ENCODE results near the gene IL36G. TPM values are rescaled to one million over a fixed set of nuclear protein-coding genes. Genes with fewer than 3 reads are reported as not detected.

The IL36G gene
- total and polyA plus RNA-seq, 11 donors, result not detected

GRCh38 chr2:112939425-112939824, 38.4 kb upstream of the IL36G start:
- Histone ChIP-seq H3K36me3 (no peaks in the 10 kb centered on the region), H3K4me1 (no peaks in the 10 kb centered on the region), H3K4me3 (no peak overlapping the region), H3K9me3 (peaks cover 0 to 2% (median 0%) of the 10 kb centered on the region in 12 donors), H3K27ac (no peak overlapping the region), H3K27me3 (peaks cover 0 to 8% (median 0%) of the 10 kb centered on the region in 9 donors)
- no peak for ATAC-seq
- WGBS, 4 donors, result 84 to 92% (median 90%) methylated on average over 5 of the region's 5 CpGs
- intact Hi-C loops (cut with DNase I), result no loop called here
- no peak for DNase-seq
- TF ChIP-seq CTCF (IDR thresholded peaks at IDR 0.05), result no peak
- TF ChIP-seq POLR2A (IDR thresholded peaks at IDR 0.05), result no peak

- Histone ChIP-seq H3K27me3 (peaks cover 0 to 17% (median 0%) of the 10 kb centered on the region in 9 donors), H3K4me1 (no peaks in the 10 kb centered on the region), H3K9me3 (peaks cover 0 to 16% (median 11%) of the 10 kb centered on the region in 12 donors), H3K27ac (no peak overlapping the region), H3K4me3 (no peak overlapping the region), H3K36me3 (no peaks in the 10 kb centered on the region)
- TF ChIP-seq POLR2A (IDR thresholded peaks at IDR 0.05) (no peak), CTCF (IDR thresholded peaks at IDR 0.05) (no peak)
- DNase-seq, result no peak
- ATAC-seq, result no peak
- intact Hi-C loops (cut with DNase I), result loop anchor here (1.0 to 10.0 kb wide), 5 partner anchors 189 to 336 kb away; no protein-coding TSS in a partner anchor
- 77 to 82% (median 79%) methylated on average over 3 of the region's 3 CpGs for WGBS, 4 donors
Observed at GRCh38 chr2:112940859-112941625, 36.8 kb upstream of the IL36G start.

- peak; percentile 37 to 76 (median 49) for DNase-seq
- intact Hi-C loops (cut with DNase I), result loop anchor here (1.0 to 10.0 kb wide), 5 partner anchors 190 to 337 kb away; no protein-coding TSS in a partner anchor
- peak in 3 of 4 donors; percentile 72 to 85 (median 74) for ATAC-seq
Observed at GRCh38 chr2:112941753-112942653, 35.8 kb upstream of the IL36G start.

More at GRCh38 chr2:112941753-112942653, 35.8 kb upstream of the IL36G start:
- TF ChIP-seq CTCF (IDR thresholded peaks at IDR 0.05) (peak; percentile 52 to 76 (median 64)), POLR2A (IDR thresholded peaks at IDR 0.05) (no peak)
- H3K27me3 ChIP-seq, result peaks cover 0 to 18% (median 0%) of the 10 kb centered on the region in 9 donors
- no peak overlapping the region for H3K27ac ChIP-seq
- WGBS, 4 donors, result 28 to 31% (median 29%) methylated on average over 14 of the region's 14 CpGs
- no peaks in the 10 kb centered on the region for H3K4me1 ChIP-seq
- no peak overlapping the region for H3K4me3 ChIP-seq
- no peaks in the 10 kb centered on the region for H3K36me3 ChIP-seq
- H3K9me3 ChIP-seq, result peaks cover 0 to 25% (median 11%) of the 10 kb centered on the region in 12 donors
